DND-41 (cell line): ENCODE data around the gene PARD6G.

Source experiments
- CTCF ChIP-seq: IDR thresholded peaks from 2 replicates; pipeline ENCODE4 v1.5.1; 2012; ENCODE audit warnings: borderline replicate concordance, low read length, moderate library complexity, mild to moderate bottlenecking; ENCODE audit not compliant: poor library complexity, severe bottlenecking; ENCODE audit errors: extremely low read depth
- EZH2 ChIP-seq: IDR thresholded peaks from 3 replicates; pipeline ENCODE4 v1.6.1; 2012; ENCODE audit warnings: borderline replicate concordance, low read depth, mild to moderate bottlenecking, moderate library complexity, low read length, inconsistent platforms; ENCODE audit not compliant: severe bottlenecking

DNA sequence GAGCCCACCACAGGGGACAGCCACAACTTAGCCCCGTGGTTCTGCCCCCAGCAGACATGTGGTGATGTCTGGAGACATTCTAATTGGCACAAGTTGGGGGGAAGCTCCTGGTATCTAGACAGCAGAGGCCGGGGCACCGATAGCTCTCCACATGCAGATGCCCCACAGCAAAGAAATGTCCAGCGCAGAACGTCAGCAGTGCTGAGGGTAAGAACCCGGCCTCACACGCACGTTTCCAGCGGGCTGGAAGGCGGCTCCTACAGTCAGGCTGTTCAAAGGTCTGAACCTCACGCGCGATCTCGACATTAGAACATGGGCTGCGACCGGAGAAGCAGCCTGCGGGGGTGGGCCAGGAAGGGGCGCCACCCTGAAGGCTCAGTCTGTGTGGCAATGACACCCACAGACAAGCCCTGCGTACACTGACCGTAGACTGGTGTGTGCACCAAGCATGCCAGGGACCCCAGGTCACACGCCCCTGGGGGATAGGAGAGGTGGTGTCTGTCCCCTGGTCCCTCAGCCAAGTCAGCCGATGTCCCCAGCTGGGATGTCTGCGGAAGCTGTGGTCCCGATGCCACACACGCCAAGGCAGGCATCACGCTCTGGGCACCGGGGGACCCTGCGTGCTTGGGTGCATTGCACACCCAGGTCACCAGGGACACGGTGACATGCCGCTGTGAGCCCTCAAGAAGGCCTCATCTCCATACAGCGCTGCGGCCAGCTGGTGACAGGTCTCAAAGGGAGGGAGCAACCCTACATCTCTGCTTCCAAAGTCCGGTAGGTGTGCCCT is 66.3 kb downstream of the PARD6G start:
- TF ChIP-seq CTCF (no peak), EZH2 (no peak)
